SK-N-SH treated with all-trans-retinoic acid at 6 μM for 48 hours (cell line): Measurements from ENCODE around the gene GLT6D1.

Experiments
- ATAC-seq: fragments of 200-7000 bp; cut with Tn5 transposase; 3 replicates; pipeline ENCODE4 v1.9.1; 2020; ENCODE audit warnings: mild to moderate bottlenecking, moderate library complexity
- ARNTL ChIP-seq: fragments of 450-650 bp; formaldehyde crosslinking; IDR thresholded peaks from 2 replicates; pipeline ENCODE4 v1.5.0; 2020; ENCODE audit warnings: low read depth, mild to moderate bottlenecking, moderate library complexity, borderline replicate concordance
- BACH2 ChIP-seq: fragments of 250-450 bp; sonication (Bioruptor Pico); IDR thresholded peaks from 2 replicates; pipeline ENCODE4 v1.9.0; 2021; ENCODE audit warnings: mild to moderate bottlenecking, borderline replicate concordance
- CSDC2 ChIP-seq: fragments of 250-450 bp; sonication (Bioruptor Pico); IDR thresholded peaks from 2 replicates; pipeline ENCODE4 v1.5.0; 2020; ENCODE audit warnings: mild to moderate bottlenecking, moderate library complexity
- ESRRG ChIP-seq: fragments of 250-450 bp; sonication (Bioruptor Pico); IDR thresholded peaks from 2 replicates; pipeline ENCODE4 v1.6.1; 2021; ENCODE audit warnings: mild to moderate bottlenecking
- OSR1 ChIP-seq: fragments of 250-450 bp; sonication (Bioruptor Pico); IDR thresholded peaks from 2 replicates; pipeline ENCODE4 v1.8.0; 2022; ENCODE audit warnings: moderate library complexity, mild to moderate bottlenecking, inconsistent platforms
- PPARA ChIP-seq: fragments of 250-450 bp; sonication (Bioruptor Pico); IDR thresholded peaks from 2 replicates; pipeline ENCODE4 v1.5.0; 2020; ENCODE audit warnings: mild to moderate bottlenecking, borderline replicate concordance
- RARB ChIP-seq: fragments of 250-450 bp; sonication (Bioruptor Pico); IDR thresholded peaks from 2 replicates; pipeline ENCODE4 v1.8.0; 2021; ENCODE audit warnings: mild to moderate bottlenecking, moderate library complexity
- SNAI2 ChIP-seq: fragments of 250-450 bp; sonication (Bioruptor Pico); IDR thresholded peaks from 2 replicates; pipeline ENCODE4 v1.5.0; 2020; ENCODE audit warnings: mild to moderate bottlenecking, moderate library complexity
- TCF4 ChIP-seq: fragments of 250-450 bp; sonication (Bioruptor Pico); IDR thresholded peaks from 2 replicates; pipeline ENCODE4 v1.8.0; 2021; ENCODE audit warnings: mild to moderate bottlenecking, moderate library complexity, borderline replicate concordance
- TOX ChIP-seq: fragments of 250-450 bp; sonication (Bioruptor Pico); IDR thresholded peaks from 2 replicates; pipeline ENCODE4 v1.8.0; 2021; ENCODE audit warnings: mild to moderate bottlenecking, moderate library complexity, borderline replicate concordance
- ZC3H10 ChIP-seq: fragments of 250-450 bp; sonication (Bioruptor Pico); IDR thresholded peaks from 2 replicates; pipeline ENCODE4 v1.5.1; 2021; ENCODE audit warnings: mild to moderate bottlenecking, moderate library complexity
- ZFP3 ChIP-seq: fragments of 250-450 bp; sonication (Bioruptor Pico); IDR thresholded peaks from 2 replicates; pipeline ENCODE4 v1.5.0; 2020; ENCODE audit warnings: mild to moderate bottlenecking, moderate library complexity
- ZFP30 ChIP-seq: fragments of 450-650 bp; formaldehyde crosslinking; IDR thresholded peaks from 2 replicates; pipeline ENCODE4 v1.5.0; 2022; ENCODE audit warnings: mild to moderate bottlenecking, moderate library complexity
- ZNF565 ChIP-seq: fragments of 450-650 bp; formaldehyde crosslinking; conservative IDR thresholded peaks from 2 replicates; pipeline ENCODE4 v1.5.0; 2020; ENCODE audit warnings: low read depth, mild to moderate bottlenecking, moderate library complexity
- ZNF70 ChIP-seq: fragments of 450-650 bp; formaldehyde crosslinking; IDR thresholded peaks from 2 replicates; pipeline ENCODE4 v1.5.0; 2020; ENCODE audit warnings: mild to moderate bottlenecking, moderate library complexity
- ZNF8 ChIP-seq: fragments of 450-650 bp; formaldehyde crosslinking; IDR thresholded peaks from 2 replicates; pipeline ENCODE4 v1.5.0; 2020; ENCODE audit warnings: mild to moderate bottlenecking, moderate library complexity
- TF ChIP-seq, protein P1 (sequence below): fragments of 250-450 bp; sonication (Bioruptor Pico); IDR thresholded peaks from 2 replicates; pipeline ENCODE4 v1.5.1; 2021; ENCODE audit warnings: mild to moderate bottlenecking, moderate library complexity
- TF ChIP-seq, protein P2 (sequence below): fragments of 250-450 bp; sonication (Bioruptor Pico); IDR thresholded peaks from 2 replicates; pipeline ENCODE4 v1.5.1; 2020; ENCODE audit warnings: low read depth, mild to moderate bottlenecking, moderate library complexity
- TF ChIP-seq, protein P3 (sequence below): fragments of 250-450 bp; sonication (Bioruptor Pico); IDR thresholded peaks from 2 replicates; pipeline ENCODE4 v1.8.0; 2020; ENCODE audit warnings: mild to moderate bottlenecking, moderate library complexity, borderline replicate concordance
- TF ChIP-seq, protein P4 (sequence below): fragments of 250-450 bp; sonication (Bioruptor Pico); IDR thresholded peaks from 2 replicates; pipeline ENCODE4 v1.5.0; 2020; ENCODE audit warnings: mild to moderate bottlenecking, moderate library complexity
- TF ChIP-seq, protein P5 (sequence below): fragments of 250-450 bp; sonication (Bioruptor Pico); IDR thresholded peaks from 2 replicates; pipeline ENCODE4 v1.8.0; 2021; ENCODE audit warnings: low read depth, mild to moderate bottlenecking, moderate library complexity, borderline replicate concordance

GLT6D1 gene

DNA sequence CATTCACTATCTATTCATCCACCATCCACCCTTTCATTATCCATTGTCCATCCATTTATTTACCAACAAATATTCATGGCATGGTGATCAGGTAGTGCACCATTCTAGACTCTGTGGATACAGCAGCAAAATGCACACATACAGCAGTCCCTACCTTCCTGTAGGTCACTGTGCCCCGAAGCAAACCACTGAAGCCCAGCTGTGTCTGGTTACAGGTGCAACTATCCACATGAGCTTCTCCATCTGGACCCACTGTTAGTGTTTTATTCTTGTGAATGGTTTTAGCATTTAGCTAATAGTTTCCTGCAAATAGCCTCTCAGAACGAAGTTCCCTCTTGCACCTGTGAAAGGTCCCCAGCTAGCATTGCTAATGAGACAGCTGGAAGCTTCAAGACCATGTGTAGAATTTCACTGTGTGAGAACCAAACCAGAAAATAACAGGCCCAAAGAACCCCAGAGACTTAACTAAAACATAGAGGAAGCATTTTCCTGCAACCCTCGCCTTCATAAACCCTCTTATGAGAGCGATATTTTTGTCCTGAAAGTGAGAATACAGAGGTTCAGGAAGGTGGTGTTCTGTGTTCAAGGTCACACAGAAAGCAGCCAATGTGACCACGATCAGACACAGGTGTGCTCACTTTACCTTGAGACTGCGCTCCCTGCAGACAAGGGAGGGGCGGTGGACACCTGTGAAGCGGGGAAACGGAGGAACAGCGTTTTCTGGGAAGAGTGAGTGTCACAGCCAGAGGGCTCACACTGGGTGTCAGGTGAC, 59.3 kb downstream of the GLT6D1 start:
- ATAC-seq: no peak
- TF ChIP-seq ESRRG (CRISPR knock-in tag): no peak
- TF ChIP-seq OSR1: no peak
- TF ChIP-seq RARB (CRISPR knock-in tag): no peak
- TF ChIP-seq, protein P1, sequence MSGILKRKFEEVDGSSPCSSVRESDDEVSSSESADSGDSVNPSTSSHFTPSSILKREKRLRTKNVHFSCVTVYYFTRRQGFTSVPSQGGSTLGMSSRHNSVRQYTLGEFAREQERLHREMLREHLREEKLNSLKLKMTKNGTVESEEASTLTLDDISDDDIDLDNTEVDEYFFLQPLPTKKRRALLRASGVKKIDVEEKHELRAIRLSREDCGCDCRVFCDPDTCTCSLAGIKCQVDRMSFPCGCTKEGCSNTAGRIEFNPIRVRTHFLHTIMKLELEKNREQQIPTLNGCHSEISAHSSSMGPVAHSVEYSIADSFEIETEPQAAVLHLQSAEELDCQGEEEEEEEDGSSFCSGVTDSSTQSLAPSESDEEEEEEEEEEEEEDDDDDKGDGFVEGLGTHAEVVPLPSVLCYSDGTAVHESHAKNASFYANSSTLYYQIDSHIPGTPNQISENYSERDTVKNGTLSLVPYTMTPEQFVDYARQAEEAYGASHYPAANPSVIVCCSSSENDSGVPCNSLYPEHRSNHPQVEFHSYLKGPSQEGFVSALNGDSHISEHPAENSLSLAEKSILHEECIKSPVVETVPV: no peak
- no peak for TF ChIP-seq ZNF70 (CRISPR knock-in tag)
- TF ChIP-seq SNAI2 (CRISPR knock-in tag): no peak
- TF ChIP-seq ZNF8 (CRISPR knock-in tag): no peak
- TF ChIP-seq, protein P2, sequence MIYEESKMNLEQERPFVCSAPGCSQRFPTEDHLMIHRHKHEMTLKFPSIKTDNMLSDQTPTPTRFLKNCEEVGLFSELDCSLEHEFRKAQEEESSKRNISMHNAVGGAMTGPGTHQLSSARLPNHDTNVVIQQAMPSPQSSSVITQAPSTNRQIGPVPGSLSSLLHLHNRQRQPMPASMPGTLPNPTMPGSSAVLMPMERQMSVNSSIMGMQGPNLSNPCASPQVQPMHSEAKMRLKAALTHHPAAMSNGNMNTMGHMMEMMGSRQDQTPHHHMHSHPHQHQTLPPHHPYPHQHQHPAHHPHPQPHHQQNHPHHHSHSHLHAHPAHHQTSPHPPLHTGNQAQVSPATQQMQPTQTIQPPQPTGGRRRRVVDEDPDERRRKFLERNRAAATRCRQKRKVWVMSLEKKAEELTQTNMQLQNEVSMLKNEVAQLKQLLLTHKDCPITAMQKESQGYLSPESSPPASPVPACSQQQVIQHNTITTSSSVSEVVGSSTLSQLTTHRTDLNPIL (CRISPR knock-in tag): no peak
- TF ChIP-seq TCF4 (CRISPR knock-in tag): no peak
- TF ChIP-seq BACH2 (CRISPR knock-in tag): no peak
- no peak for TF ChIP-seq TOX (CRISPR knock-in tag)
- TF ChIP-seq ZFP3 (CRISPR knock-in tag): no peak
- no peak for TF ChIP-seq ZNF565 (CRISPR knock-in tag)
- TF ChIP-seq, protein P3, sequence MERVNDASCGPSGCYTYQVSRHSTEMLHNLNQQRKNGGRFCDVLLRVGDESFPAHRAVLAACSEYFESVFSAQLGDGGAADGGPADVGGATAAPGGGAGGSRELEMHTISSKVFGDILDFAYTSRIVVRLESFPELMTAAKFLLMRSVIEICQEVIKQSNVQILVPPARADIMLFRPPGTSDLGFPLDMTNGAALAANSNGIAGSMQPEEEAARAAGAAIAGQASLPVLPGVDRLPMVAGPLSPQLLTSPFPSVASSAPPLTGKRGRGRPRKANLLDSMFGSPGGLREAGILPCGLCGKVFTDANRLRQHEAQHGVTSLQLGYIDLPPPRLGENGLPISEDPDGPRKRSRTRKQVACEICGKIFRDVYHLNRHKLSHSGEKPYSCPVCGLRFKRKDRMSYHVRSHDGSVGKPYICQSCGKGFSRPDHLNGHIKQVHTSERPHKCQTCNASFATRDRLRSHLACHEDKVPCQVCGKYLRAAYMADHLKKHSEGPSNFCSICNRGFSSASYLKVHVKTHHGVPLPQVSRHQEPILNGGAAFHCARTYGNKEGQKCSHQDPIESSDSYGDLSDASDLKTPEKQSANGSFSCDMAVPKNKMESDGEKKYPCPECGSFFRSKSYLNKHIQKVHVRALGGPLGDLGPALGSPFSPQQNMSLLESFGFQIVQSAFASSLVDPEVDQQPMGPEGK (CRISPR knock-in tag): no peak
- no peak for TF ChIP-seq ZC3H10 (CRISPR knock-in tag)
- TF ChIP-seq, protein P4, sequence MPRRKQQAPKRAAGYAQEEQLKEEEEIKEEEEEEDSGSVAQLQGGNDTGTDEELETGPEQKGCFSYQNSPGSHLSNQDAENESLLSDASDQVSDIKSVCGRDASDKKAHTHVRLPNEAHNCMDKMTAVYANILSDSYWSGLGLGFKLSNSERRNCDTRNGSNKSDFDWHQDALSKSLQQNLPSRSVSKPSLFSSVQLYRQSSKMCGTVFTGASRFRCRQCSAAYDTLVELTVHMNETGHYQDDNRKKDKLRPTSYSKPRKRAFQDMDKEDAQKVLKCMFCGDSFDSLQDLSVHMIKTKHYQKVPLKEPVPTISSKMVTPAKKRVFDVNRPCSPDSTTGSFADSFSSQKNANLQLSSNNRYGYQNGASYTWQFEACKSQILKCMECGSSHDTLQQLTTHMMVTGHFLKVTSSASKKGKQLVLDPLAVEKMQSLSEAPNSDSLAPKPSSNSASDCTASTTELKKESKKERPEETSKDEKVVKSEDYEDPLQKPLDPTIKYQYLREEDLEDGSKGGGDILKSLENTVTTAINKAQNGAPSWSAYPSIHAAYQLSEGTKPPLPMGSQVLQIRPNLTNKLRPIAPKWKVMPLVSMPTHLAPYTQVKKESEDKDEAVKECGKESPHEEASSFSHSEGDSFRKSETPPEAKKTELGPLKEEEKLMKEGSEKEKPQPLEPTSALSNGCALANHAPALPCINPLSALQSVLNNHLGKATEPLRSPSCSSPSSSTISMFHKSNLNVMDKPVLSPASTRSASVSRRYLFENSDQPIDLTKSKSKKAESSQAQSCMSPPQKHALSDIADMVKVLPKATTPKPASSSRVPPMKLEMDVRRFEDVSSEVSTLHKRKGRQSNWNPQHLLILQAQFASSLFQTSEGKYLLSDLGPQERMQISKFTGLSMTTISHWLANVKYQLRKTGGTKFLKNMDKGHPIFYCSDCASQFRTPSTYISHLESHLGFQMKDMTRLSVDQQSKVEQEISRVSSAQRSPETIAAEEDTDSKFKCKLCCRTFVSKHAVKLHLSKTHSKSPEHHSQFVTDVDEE (CRISPR knock-in tag): no peak
- TF ChIP-seq ARNTL (CRISPR knock-in tag): no peak
- no peak for TF ChIP-seq PPARA (CRISPR knock-in tag)
- TF ChIP-seq, protein P5, sequence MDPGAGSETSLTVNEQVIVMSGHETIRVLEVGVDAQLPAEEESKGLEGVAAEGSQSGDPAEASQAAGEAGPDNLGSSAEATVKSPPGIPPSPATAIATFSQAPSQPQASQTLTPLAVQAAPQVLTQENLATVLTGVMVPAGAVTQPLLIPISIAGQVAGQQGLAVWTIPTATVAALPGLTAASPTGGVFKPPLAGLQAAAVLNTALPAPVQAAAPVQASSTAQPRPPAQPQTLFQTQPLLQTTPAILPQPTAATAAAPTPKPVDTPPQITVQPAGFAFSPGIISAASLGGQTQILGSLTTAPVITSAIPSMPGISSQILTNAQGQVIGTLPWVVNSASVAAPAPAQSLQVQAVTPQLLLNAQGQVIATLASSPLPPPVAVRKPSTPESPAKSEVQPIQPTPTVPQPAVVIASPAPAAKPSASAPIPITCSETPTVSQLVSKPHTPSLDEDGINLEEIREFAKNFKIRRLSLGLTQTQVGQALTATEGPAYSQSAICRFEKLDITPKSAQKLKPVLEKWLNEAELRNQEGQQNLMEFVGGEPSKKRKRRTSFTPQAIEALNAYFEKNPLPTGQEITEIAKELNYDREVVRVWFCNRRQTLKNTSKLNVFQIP (CRISPR knock-in tag): no peak

DNA sequence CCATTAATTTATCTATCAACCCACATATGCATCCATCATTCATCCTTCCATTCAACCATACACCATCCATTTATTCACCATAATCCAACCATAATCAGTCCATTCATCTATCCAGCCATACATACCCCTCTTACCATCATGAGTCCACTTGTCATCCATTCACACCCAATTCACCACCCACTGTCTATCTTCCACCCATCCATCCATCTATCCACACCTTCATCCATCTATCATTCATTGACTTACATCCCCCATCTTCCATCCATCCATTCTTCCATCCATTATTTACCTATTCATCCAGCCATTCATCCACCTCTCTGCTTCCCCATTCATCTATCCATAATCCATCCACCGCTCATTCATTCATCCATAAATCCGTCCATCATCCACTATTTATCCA, 60.0 kb downstream of the GLT6D1 start:
- TF ChIP-seq ZFP3 (CRISPR knock-in tag) (no peak), TOX (CRISPR knock-in tag) (no peak), ESRRG (CRISPR knock-in tag) (no peak), ZFP30 (CRISPR knock-in tag) (no peak), CSDC2 (CRISPR knock-in tag) (no peak), OSR1 (no peak), ZNF8 (CRISPR knock-in tag) (no peak)
- ATAC-seq: no peak

DNA sequence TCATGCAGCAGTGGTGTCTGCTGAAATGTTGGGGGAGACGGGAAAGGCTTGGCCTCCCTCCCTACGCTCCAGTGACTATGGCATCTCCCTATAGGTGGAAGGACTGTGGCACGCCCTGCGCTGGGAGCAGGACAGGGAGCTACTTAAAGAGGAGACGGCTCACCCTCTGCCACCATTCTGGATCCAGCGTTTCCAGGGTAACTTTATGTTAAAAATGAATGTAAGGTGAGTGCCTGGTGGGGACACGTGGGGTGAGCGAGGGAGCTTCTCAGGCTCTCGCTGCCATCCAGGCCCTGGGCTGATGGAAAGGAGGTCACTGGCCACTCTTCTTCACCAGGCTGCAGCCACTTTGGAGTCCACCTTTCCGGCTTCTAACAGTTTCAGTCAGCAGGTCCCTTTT, 62.1 kb downstream of the GLT6D1 start:
- ATAC-seq: no peak
- TF ChIP-seq, protein P1: no peak
- TF ChIP-seq TCF4 (CRISPR knock-in tag) (no peak), SNAI2 (CRISPR knock-in tag) (no peak), PPARA (CRISPR knock-in tag) (no peak), ZNF8 (CRISPR knock-in tag) (no peak), RARB (CRISPR knock-in tag) (no peak), ZNF70 (CRISPR knock-in tag) (no peak)
- TF ChIP-seq, protein P4 (CRISPR knock-in tag): no peak
